ENCODE data around the gene SCRN2.

Gene SCRN2

GRCh38 chr17:47829870-47830269, 11.2 kb downstream of the SCRN2 start:
- peak overlapping the region; percentile 78 for H3K4me2 ChIP-seq (ENCODE audit: low read length)
- no peak overlapping the region for H3K4me3 ChIP-seq (ENCODE audit: low read length)
- H3K4me1 ChIP-seq (ENCODE audit: control insufficient read depth, insufficient read depth, low read length) = peaks cover 13% of the 10 kb centered on the region
- peaks cover 20% of the 10 kb centered on the region for H3K36me3 ChIP-seq (ENCODE audit: insufficient read depth, low read length)
- peak overlapping the region; percentile 90 for H3K9ac ChIP-seq (ENCODE audit: low read depth, low read length)
- H3K27me3 ChIP-seq (ENCODE audit: control insufficient read depth, insufficient read depth, low read length) = no peaks in the 10 kb centered on the region
- no peaks in the 10 kb centered on the region for H3K9me3 ChIP-seq (replicated peaks; ENCODE audit: low read length)

- no peak overlapping the region for H3K4me2 ChIP-seq (ENCODE audit: low read length)
- peaks cover 21% of the 10 kb centered on the region for H3K4me1 ChIP-seq (ENCODE audit: control insufficient read depth, insufficient read depth, low read length)
- H3K27me3 ChIP-seq (ENCODE audit: control insufficient read depth, insufficient read depth, low read length) = no peaks in the 10 kb centered on the region
- no peaks in the 10 kb centered on the region for H3K9me3 ChIP-seq (replicated peaks; ENCODE audit: low read length)
- no peak overlapping the region for H3K9ac ChIP-seq (ENCODE audit: low read depth, low read length)
- H3K4me3 ChIP-seq (ENCODE audit: low read length) = no peak overlapping the region
- H3K36me3 ChIP-seq (ENCODE audit: insufficient read depth, low read length) = peaks cover 36% of the 10 kb centered on the region
Measured at GRCh38 chr17:47823519-47823918, 17.6 kb downstream of the SCRN2 start.

GRCh38 chr17:47822785-47823184, 18.3 kb downstream of the SCRN2 start:
- Histone ChIP-seq H3K36me3 (ENCODE audit: insufficient read depth, low read length) (peaks cover 39% of the 10 kb centered on the region), H3K9me3 (replicated peaks; ENCODE audit: low read length) (no peaks in the 10 kb centered on the region), H3K27me3 (ENCODE audit: control insufficient read depth, insufficient read depth, low read length) (no peaks in the 10 kb centered on the region), H3K4me1 (ENCODE audit: control insufficient read depth, insufficient read depth, low read length) (peaks cover 21% of the 10 kb centered on the region), H3K4me3 (ENCODE audit: low read length) (no peak overlapping the region), H3K9ac (ENCODE audit: low read depth, low read length) (no peak overlapping the region), H3K4me2 (ENCODE audit: low read length) (no peak overlapping the region)

GRCh38 chr17:47821424-47822391, 19.4 kb downstream of the SCRN2 start, which contains the start of gene OSBPL7:
Gene OSBPL7, minus strand, starts transcription at chr17:47821794. Its CDS starts 1,516 bp downstream, at chr17:47820278.
- H3K27me3 ChIP-seq (ENCODE audit: control insufficient read depth, insufficient read depth, low read length) = no peaks in the 10 kb centered on the region
- peaks cover 21% of the 10 kb centered on the region for H3K4me1 ChIP-seq (ENCODE audit: control insufficient read depth, insufficient read depth, low read length)
- H3K4me3 ChIP-seq (ENCODE audit: low read length) = peak within 1 kb of the TSS; percentile 77
- H3K9ac ChIP-seq (ENCODE audit: low read depth, low read length) = peak within 1 kb of the TSS; percentile 76
- H3K4me2 ChIP-seq (ENCODE audit: low read length) = peak within 1 kb of the TSS; percentile 89
- peaks cover 33% of the 10 kb centered on the region for H3K36me3 ChIP-seq (ENCODE audit: insufficient read depth, low read length)
- no peaks in the 10 kb centered on the region for H3K9me3 ChIP-seq (replicated peaks; ENCODE audit: low read length)

GRCh38 chr17:47821031-47821423, 20.0 kb downstream of the SCRN2 start:
- Histone ChIP-seq H3K9me3 (replicated peaks; ENCODE audit: low read length) (no peaks in the 10 kb centered on the region), H3K4me3 (ENCODE audit: low read length) (peak overlapping the region; percentile 77), H3K4me1 (ENCODE audit: control insufficient read depth, insufficient read depth, low read length) (peaks cover 21% of the 10 kb centered on the region), H3K9ac (ENCODE audit: low read depth, low read length) (peak overlapping the region; percentile 76), H3K27me3 (ENCODE audit: control insufficient read depth, insufficient read depth, low read length) (no peaks in the 10 kb centered on the region), H3K36me3 (ENCODE audit: insufficient read depth, low read length) (peaks cover 33% of the 10 kb centered on the region), H3K4me2 (ENCODE audit: low read length) (peak overlapping the region; percentile 89)

- H3K4me3 ChIP-seq (ENCODE audit: low read length) = peak overlapping the region; percentile 77
- peaks cover 36% of the 10 kb centered on the region for H3K36me3 ChIP-seq (ENCODE audit: insufficient read depth, low read length)
- H3K4me2 ChIP-seq (ENCODE audit: low read length) = peak overlapping the region; percentile 89
- H3K9ac ChIP-seq (ENCODE audit: low read depth, low read length) = no peak overlapping the region
- no peaks in the 10 kb centered on the region for H3K27me3 ChIP-seq (ENCODE audit: control insufficient read depth, insufficient read depth, low read length)
- H3K9me3 ChIP-seq (replicated peaks; ENCODE audit: low read length) = no peaks in the 10 kb centered on the region
- H3K4me1 ChIP-seq (ENCODE audit: control insufficient read depth, insufficient read depth, low read length) = peaks cover 21% of the 10 kb centered on the region
Measured at GRCh38 chr17:47820033-47820789, 20.9 kb downstream of the SCRN2 start.

GRCh38 chr17:47819475-47819874, 21.6 kb downstream of the SCRN2 start:
- H3K9ac ChIP-seq (ENCODE audit: low read depth, low read length) = no peak overlapping the region
- no peak overlapping the region for H3K4me2 ChIP-seq (ENCODE audit: low read length)
- no peak overlapping the region for H3K4me3 ChIP-seq (ENCODE audit: low read length)
- H3K4me1 ChIP-seq (ENCODE audit: control insufficient read depth, insufficient read depth, low read length) = peaks cover 21% of the 10 kb centered on the region
- H3K36me3 ChIP-seq (ENCODE audit: insufficient read depth, low read length) = peaks cover 42% of the 10 kb centered on the region
- no peaks in the 10 kb centered on the region for H3K9me3 ChIP-seq (replicated peaks; ENCODE audit: low read length)
- H3K27me3 ChIP-seq (ENCODE audit: control insufficient read depth, insufficient read depth, low read length) = no peaks in the 10 kb centered on the region

- no peak overlapping the region for H3K4me3 ChIP-seq (ENCODE audit: low read length)
- H3K4me1 ChIP-seq (ENCODE audit: control insufficient read depth, insufficient read depth, low read length) = peaks cover 21% of the 10 kb centered on the region
- no peaks in the 10 kb centered on the region for H3K27me3 ChIP-seq (ENCODE audit: control insufficient read depth, insufficient read depth, low read length)
- no peak overlapping the region for H3K4me2 ChIP-seq (ENCODE audit: low read length)
- H3K9ac ChIP-seq (ENCODE audit: low read depth, low read length) = no peak overlapping the region
- H3K9me3 ChIP-seq (replicated peaks; ENCODE audit: low read length) = no peaks in the 10 kb centered on the region
- peaks cover 31% of the 10 kb centered on the region for H3K36me3 ChIP-seq (ENCODE audit: insufficient read depth, low read length)
Measured at GRCh38 chr17:47818002-47818695, 22.9 kb downstream of the SCRN2 start.

GRCh38 chr17:47816947-47817346, 24.1 kb downstream of the SCRN2 start:
- H3K4me1 ChIP-seq (ENCODE audit: control insufficient read depth, insufficient read depth, low read length) = peaks cover 14% of the 10 kb centered on the region
- H3K4me2 ChIP-seq (ENCODE audit: low read length) = no peak overlapping the region
- no peak overlapping the region for H3K9ac ChIP-seq (ENCODE audit: low read depth, low read length)
- no peaks in the 10 kb centered on the region for H3K27me3 ChIP-seq (ENCODE audit: control insufficient read depth, insufficient read depth, low read length)
- peaks cover 34% of the 10 kb centered on the region for H3K36me3 ChIP-seq (ENCODE audit: insufficient read depth, low read length)
- no peak overlapping the region for H3K4me3 ChIP-seq (ENCODE audit: low read length)
- H3K9me3 ChIP-seq (replicated peaks; ENCODE audit: low read length) = no peaks in the 10 kb centered on the region

- no peak overlapping the region for H3K9ac ChIP-seq (ENCODE audit: low read depth, low read length)
- H3K4me3 ChIP-seq (ENCODE audit: low read length) = no peak overlapping the region
- peaks cover 34% of the 10 kb centered on the region for H3K36me3 ChIP-seq (ENCODE audit: insufficient read depth, low read length)
- peaks cover 11% of the 10 kb centered on the region for H3K4me1 ChIP-seq (ENCODE audit: control insufficient read depth, insufficient read depth, low read length)
- no peaks in the 10 kb centered on the region for H3K27me3 ChIP-seq (ENCODE audit: control insufficient read depth, insufficient read depth, low read length)
- no peak overlapping the region for H3K4me2 ChIP-seq (ENCODE audit: low read length)
- H3K9me3 ChIP-seq (replicated peaks; ENCODE audit: low read length) = no peaks in the 10 kb centered on the region
Measured at GRCh38 chr17:47816111-47816735, 24.9 kb downstream of the SCRN2 start.

Measured in skeletal muscle satellite cell (primary cell).